RWPE1 (cell line): ENCODE data around the gene GRM5.

Experiments used
- CTCF ChIA-PET: fragments of 350-600 bp; sonication (Branson Sonifier 250); formaldehyde crosslinking; extraction: SDS; loops from one replicate; lab custom pipeline; 2021; lab: Yijun Ruan, JAX
- POLR2A ChIA-PET: fragments of 400-600 bp; formaldehyde crosslinking; extraction: SDS; loops from one replicate; lab custom pipeline; 2020; ENCODE audit warnings: antibody characterized with exemption; ENCODE audit not compliant: low non-redundant PET; lab: Yijun Ruan, JAX
- DNase-seq: peaks from one replicate; pipeline ENCODE4 v3.0.0; 2012; ENCODE audit warnings: low spot score
- H3K27ac ChIP-seq: fragments of 450-650 bp; 2 replicates; pipeline ENCODE4 v1.5.1; 2017
- CTCF ChIP-seq: fragments of 450-650 bp; conservative IDR thresholded peaks from 2 replicates; pipeline ENCODE4 v1.5.1; 2017; ENCODE audit warnings: low read depth, mild to moderate bottlenecking

GRM5 gene

GRCh38 chr11:88619656-88620385 lies 446.0 kb downstream of the GRM5 start:
- ChIA-PET CTCF (no interaction called here), POLR2A (no interaction called here)
- no peak for TF ChIP-seq CTCF
- no peak for DNase-seq
- no peak overlapping the region for H3K27ac ChIP-seq

DNA sequence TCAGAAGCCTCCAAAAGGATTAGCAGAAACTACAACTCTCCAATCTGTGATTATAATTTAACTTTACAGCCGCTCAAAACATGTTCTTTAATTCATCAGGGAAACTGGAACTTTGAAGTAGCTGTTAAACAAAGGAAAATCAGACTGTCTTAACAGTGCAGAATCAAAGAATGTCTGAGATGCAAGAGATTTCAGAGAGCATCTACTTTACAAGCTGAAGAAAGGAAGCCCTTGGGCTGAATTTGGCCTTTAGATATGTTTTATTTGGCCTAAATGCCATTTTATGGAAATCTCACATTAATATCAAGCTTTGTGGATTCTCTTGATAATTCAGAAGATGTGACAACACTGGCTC lies 446.7 kb downstream of the GRM5 start:
- no peak for TF ChIP-seq CTCF
- DNase-seq = no peak
- CTCF ChIA-PET = no interaction called here
- no peak overlapping the region for H3K27ac ChIP-seq
- POLR2A ChIA-PET = no interaction called here

DNA sequence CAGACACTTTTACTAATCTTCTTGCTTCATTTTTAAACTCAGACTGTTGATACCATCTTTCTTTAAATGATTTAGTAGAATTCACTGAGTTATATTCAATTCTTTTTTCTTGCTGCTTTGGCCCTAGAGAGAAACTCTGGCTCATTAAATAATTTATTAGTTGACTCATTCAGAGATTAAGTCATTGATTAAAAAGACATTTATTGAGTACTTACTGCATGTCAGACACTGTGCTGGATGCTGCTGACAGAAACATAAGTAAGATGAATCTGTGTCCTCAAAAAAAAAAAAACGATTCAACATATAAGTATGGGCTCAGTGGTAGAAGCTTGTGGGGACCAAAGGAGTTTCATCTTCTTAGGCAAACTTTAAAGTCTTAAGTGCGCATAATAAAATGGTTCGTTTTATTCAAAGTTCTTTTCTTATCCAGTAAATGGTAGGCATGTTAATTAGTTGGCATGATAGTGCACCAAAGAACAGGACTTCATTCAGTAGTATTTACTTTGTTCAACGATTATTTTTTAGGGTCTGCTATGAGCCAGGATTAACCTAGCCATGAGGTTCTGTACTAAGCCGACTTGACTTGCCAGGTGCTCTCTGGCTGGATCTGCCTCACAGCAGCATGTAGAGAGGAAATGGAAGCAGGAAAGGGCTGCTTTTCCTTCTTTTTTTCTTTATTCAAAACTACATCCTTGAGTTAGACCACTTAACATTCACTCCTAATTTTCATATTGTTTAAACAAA lies 447.3 kb downstream of the GRM5 start:
- no peak for DNase-seq
- ChIA-PET POLR2A (no interaction called here), CTCF (no interaction called here)
- no peak for TF ChIP-seq CTCF
- H3K27ac ChIP-seq = no peak overlapping the region

GRCh38 chr11:88617226-88617625 lies 448.6 kb downstream of the GRM5 start:
- DNase-seq = no peak
- TF ChIP-seq CTCF = no peak
- ChIA-PET CTCF (no interaction called here), POLR2A (interaction anchor here (0.6 kb wide), 1 partner anchor 9 kb away, joined by 3 read pairs; no protein-coding TSS in a partner anchor)
- no peak overlapping the region for H3K27ac ChIP-seq

DNA sequence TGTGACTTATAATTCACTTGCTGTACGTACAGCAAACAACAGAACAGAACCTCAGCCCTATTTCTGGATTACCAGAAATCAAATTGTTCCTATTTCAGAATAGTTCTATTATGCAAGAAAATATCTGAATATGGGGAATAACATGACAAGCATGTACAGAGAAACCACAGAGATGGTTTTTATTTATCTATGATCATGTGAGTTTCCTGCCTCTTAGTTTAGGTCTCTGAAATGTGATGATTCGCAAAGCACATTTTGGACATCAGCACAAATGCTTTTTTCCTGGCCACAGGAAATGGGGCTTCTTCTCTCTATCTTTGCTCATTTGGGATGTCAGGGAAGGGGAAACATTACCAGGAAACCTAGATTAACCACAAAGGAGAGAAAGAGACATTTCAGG lies 461.5 kb downstream of the GRM5 start:
- ChIA-PET CTCF (no interaction called here), POLR2A (no interaction called here)
- H3K27ac ChIP-seq = no peak overlapping the region
- no peak for DNase-seq
- no peak for TF ChIP-seq CTCF

GRCh38 chr11:88603091-88603867 lies 462.5 kb downstream of the GRM5 start:
- H3K27ac ChIP-seq = no peak overlapping the region
- ChIA-PET CTCF (interaction anchor here (0.6 to 0.7 kb wide), 4 partner anchors 10 to 195 kb away, joined by 4 to 5 read pairs (median 5); no protein-coding TSS in a partner anchor), POLR2A (no interaction called here)
- TF ChIP-seq CTCF = no peak
- DNase-seq = no peak
